Measurements from ENCODE around the gene CHRNG. TPM values are rescaled to one million over a fixed set of nuclear protein-coding genes. Genes with fewer than 3 reads are reported as not detected.
"Not testable (repeated sequence)": the region's sequence is repeated elsewhere in the genome, so short reads cannot be mapped to it uniquely, and the experiment has no call there.

The CHRNG gene
- total RNA-seq, 1 donor from 2014 or later: not detected

GRCh38 chr2:232570481-232570880 is 31.0 kb downstream of the CHRNG start:
- intact Hi-C loops (cut with micrococcal nuclease); H3K4me1 Mint-ChIP-seq (ENCODE audit: low read depth); H3K9me3 Mint-ChIP-seq; H3K27ac Mint-ChIP-seq; H3K27me3 Mint-ChIP-seq (ENCODE audit: insufficient read depth); DNase-seq (ENCODE audit: low spot score); H3K4me3 Mint-ChIP-seq: not testable (repeated sequence)
- peaks cover 57% of the 10 kb centered on the region for H3K36me3 Mint-ChIP-seq (ENCODE audit: low read depth)

GRCh38 chr2:232571026-232571474 is 31.6 kb downstream of the CHRNG start:
- no peak for DNase-seq (ENCODE audit: low spot score)
- intact Hi-C loops (cut with micrococcal nuclease): no loop called here
- H3K4me3 Mint-ChIP-seq: no peak overlapping the region
- H3K36me3 Mint-ChIP-seq (ENCODE audit: low read depth): peaks cover 52% of the 10 kb centered on the region
- H3K9me3 Mint-ChIP-seq: no peaks in the 10 kb centered on the region
- no peaks in the 10 kb centered on the region for H3K27me3 Mint-ChIP-seq (ENCODE audit: insufficient read depth)
- H3K27ac Mint-ChIP-seq: no peak overlapping the region
- no peaks in the 10 kb centered on the region for H3K4me1 Mint-ChIP-seq (ENCODE audit: low read depth)

- H3K36me3 Mint-ChIP-seq (ENCODE audit: low read depth): peaks cover 40% of the 10 kb centered on the region
Measured at GRCh38 chr2:232573042-232573441, 33.5 kb downstream of the CHRNG start.

GRCh38 chr2:232573771-232574435 is 34.4 kb downstream of the CHRNG start:
- Mint-ChIP-seq H3K4me1 (ENCODE audit: low read depth) (no peaks in the 10 kb centered on the region), H3K36me3 (ENCODE audit: low read depth) (peaks cover 35% of the 10 kb centered on the region), H3K9me3 (no peaks in the 10 kb centered on the region), H3K27me3 (ENCODE audit: insufficient read depth) (no peaks in the 10 kb centered on the region), H3K4me3 (no peak overlapping the region), H3K27ac (no peak overlapping the region)
- intact Hi-C loops (cut with micrococcal nuclease): no loop called here
- DNase-seq (ENCODE audit: low spot score): no peak

More at GRCh38 chr2:232573042-232573441, 33.5 kb downstream of the CHRNG start:
- Mint-ChIP-seq H3K27ac (no peak overlapping the region), H3K9me3 (no peaks in the 10 kb centered on the region), H3K4me1 (ENCODE audit: low read depth) (no peaks in the 10 kb centered on the region), H3K4me3 (no peak overlapping the region), H3K27me3 (ENCODE audit: insufficient read depth) (no peaks in the 10 kb centered on the region)
- DNase-seq (ENCODE audit: low spot score): no peak
- intact Hi-C loops (cut with micrococcal nuclease): no loop called here

GRCh38 chr2:232574674-232575403 is 35.3 kb downstream of the CHRNG start:
- Mint-ChIP-seq H3K27me3 (ENCODE audit: insufficient read depth) (no peaks in the 10 kb centered on the region), H3K36me3 (ENCODE audit: low read depth) (peaks cover 28% of the 10 kb centered on the region), H3K4me1 (ENCODE audit: low read depth) (peaks cover 3% of the 10 kb centered on the region), H3K9me3 (no peaks in the 10 kb centered on the region), H3K27ac (no peak overlapping the region), H3K4me3 (no peak overlapping the region)
- no peak for DNase-seq (ENCODE audit: low spot score)
- intact Hi-C loops (cut with micrococcal nuclease): no loop called here

- Mint-ChIP-seq H3K27ac (no peak overlapping the region), H3K36me3 (ENCODE audit: low read depth) (peaks cover 29% of the 10 kb centered on the region), H3K4me1 (ENCODE audit: low read depth) (peaks cover 8% of the 10 kb centered on the region), H3K4me3 (no peak overlapping the region), H3K9me3 (no peaks in the 10 kb centered on the region), H3K27me3 (ENCODE audit: insufficient read depth) (no peaks in the 10 kb centered on the region)
- no peak for DNase-seq (ENCODE audit: low spot score)
- intact Hi-C loops (cut with micrococcal nuclease): no loop called here
Measured at GRCh38 chr2:232575404-232575746, 35.9 kb downstream of the CHRNG start.

GRCh38 chr2:232576995-232577394 is 37.5 kb downstream of the CHRNG start:
- no peak overlapping the region for H3K27ac Mint-ChIP-seq

GRCh38 chr2:232577841-232578240 is 38.3 kb downstream of the CHRNG start:
- DNase-seq (ENCODE audit: low spot score): no peak
- intact Hi-C loops (cut with micrococcal nuclease): no loop called here
- no peak overlapping the region for H3K4me3 Mint-ChIP-seq
- no peaks in the 10 kb centered on the region for H3K9me3 Mint-ChIP-seq
- H3K27me3 Mint-ChIP-seq (ENCODE audit: insufficient read depth): no peaks in the 10 kb centered on the region
- peaks cover 31% of the 10 kb centered on the region for H3K36me3 Mint-ChIP-seq (ENCODE audit: low read depth)
- H3K27ac Mint-ChIP-seq: no peak overlapping the region
- peaks cover 14% of the 10 kb centered on the region for H3K4me1 Mint-ChIP-seq (ENCODE audit: low read depth)

More at GRCh38 chr2:232576995-232577394, 37.5 kb downstream of the CHRNG start:
- intact Hi-C loops (cut with micrococcal nuclease): no loop called here
- no peak for DNase-seq (ENCODE audit: low spot score)
- Mint-ChIP-seq H3K4me3 (no peak overlapping the region), H3K4me1 (ENCODE audit: low read depth) (peaks cover 14% of the 10 kb centered on the region), H3K27me3 (ENCODE audit: insufficient read depth) (no peaks in the 10 kb centered on the region), H3K9me3 (no peaks in the 10 kb centered on the region), H3K36me3 (ENCODE audit: low read depth) (peaks cover 31% of the 10 kb centered on the region)

GRCh38 chr2:232578626-232579025 is 39.1 kb downstream of the CHRNG start:
- DNase-seq (ENCODE audit: low spot score): no peak
- Mint-ChIP-seq H3K4me1 (ENCODE audit: low read depth) (peaks cover 14% of the 10 kb centered on the region), H3K27ac (no peak overlapping the region), H3K9me3 (no peaks in the 10 kb centered on the region), H3K27me3 (ENCODE audit: insufficient read depth) (no peaks in the 10 kb centered on the region), H3K4me3 (no peak overlapping the region), H3K36me3 (ENCODE audit: low read depth) (peaks cover 31% of the 10 kb centered on the region)
- intact Hi-C loops (cut with micrococcal nuclease): no loop called here

GRCh38 chr2:232580648-232580981 is 41.1 kb downstream of the CHRNG start:
- Mint-ChIP-seq H3K4me1 (ENCODE audit: low read depth) (peaks cover 14% of the 10 kb centered on the region), H3K9me3 (no peaks in the 10 kb centered on the region), H3K36me3 (ENCODE audit: low read depth) (peaks cover 17% of the 10 kb centered on the region), H3K4me3 (no peak overlapping the region), H3K27me3 (ENCODE audit: insufficient read depth) (no peaks in the 10 kb centered on the region), H3K27ac (no peak overlapping the region)
- intact Hi-C loops (cut with micrococcal nuclease): no loop called here
- DNase-seq (ENCODE audit: low spot score): no peak

- Mint-ChIP-seq H3K27ac (no peak overlapping the region), H3K4me3 (no peak overlapping the region), H3K27me3 (ENCODE audit: insufficient read depth) (no peaks in the 10 kb centered on the region), H3K9me3 (no peaks in the 10 kb centered on the region), H3K36me3 (ENCODE audit: low read depth) (peaks cover 16% of the 10 kb centered on the region), H3K4me1 (ENCODE audit: low read depth) (peaks cover 14% of the 10 kb centered on the region)
- DNase-seq (ENCODE audit: low spot score): no peak
- intact Hi-C loops (cut with micrococcal nuclease): no loop called here
Measured at GRCh38 chr2:232581725-232582124, 42.2 kb downstream of the CHRNG start.

- peaks cover 9% of the 10 kb centered on the region for H3K36me3 Mint-ChIP-seq (ENCODE audit: low read depth)
- H3K9me3 Mint-ChIP-seq: no peaks in the 10 kb centered on the region
- intact Hi-C loops (cut with micrococcal nuclease): no loop called here
- H3K4me3 Mint-ChIP-seq: no peak overlapping the region
- H3K27ac Mint-ChIP-seq: no peak overlapping the region
- H3K27me3 Mint-ChIP-seq (ENCODE audit: insufficient read depth): no peaks in the 10 kb centered on the region
- H3K4me1 Mint-ChIP-seq (ENCODE audit: low read depth): peaks cover 14% of the 10 kb centered on the region
- DNase-seq (ENCODE audit: low spot score): no peak
Measured at GRCh38 chr2:232584238-232584637, 44.7 kb downstream of the CHRNG start.

GRCh38 chr2:232586943-232587505 is 47.5 kb downstream of the CHRNG start:
- no peak for DNase-seq (ENCODE audit: low spot score)
- no peak overlapping the region for H3K27ac Mint-ChIP-seq
- H3K9me3 Mint-ChIP-seq: no peaks in the 10 kb centered on the region
- no peaks in the 10 kb centered on the region for H3K27me3 Mint-ChIP-seq (ENCODE audit: insufficient read depth)
- H3K4me1 Mint-ChIP-seq (ENCODE audit: low read depth): no peaks in the 10 kb centered on the region
- intact Hi-C loops (cut with micrococcal nuclease): no loop called here
- no peak overlapping the region for H3K4me3 Mint-ChIP-seq
- H3K36me3 Mint-ChIP-seq (ENCODE audit: low read depth): no peaks in the 10 kb centered on the region
